Activated CD4-positive, alpha-beta T cell treated with anti-CD3 and anti-CD28 coated beads, Interleukin-2, amount 50 U/mL, for 24 hours (primary cell): ENCODE results near the gene ACO1.

Source experiments
- DNase-seq, 2 donors: peaks; one replicate each; pipeline ENCODE4 v3.0.0-alpha.2; 2020; ENCODE audit warnings: low read depth in 1 of 2, low spot score in 1 of 2

ACO1 gene

DNA sequence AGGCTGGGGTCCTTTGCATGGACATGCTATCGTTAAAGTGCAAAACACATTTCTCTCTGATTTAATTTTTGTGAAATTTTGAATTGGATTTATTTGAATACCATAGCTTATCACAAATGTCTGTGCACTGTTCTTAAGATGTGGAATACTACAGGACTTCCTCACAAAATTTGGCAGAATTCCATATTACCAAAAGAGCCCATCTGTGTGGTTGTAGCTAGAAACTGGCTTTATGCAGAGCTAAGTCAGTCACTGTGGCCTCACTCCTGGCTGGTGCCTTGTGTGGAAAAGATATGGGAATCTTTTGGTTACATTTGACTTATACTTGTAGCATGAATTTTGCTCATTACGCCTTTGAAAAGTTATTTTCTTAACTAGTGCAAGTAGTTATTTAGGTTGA is 35.5 kb downstream of the ACO1 start:
- no peak for DNase-seq

DNA sequence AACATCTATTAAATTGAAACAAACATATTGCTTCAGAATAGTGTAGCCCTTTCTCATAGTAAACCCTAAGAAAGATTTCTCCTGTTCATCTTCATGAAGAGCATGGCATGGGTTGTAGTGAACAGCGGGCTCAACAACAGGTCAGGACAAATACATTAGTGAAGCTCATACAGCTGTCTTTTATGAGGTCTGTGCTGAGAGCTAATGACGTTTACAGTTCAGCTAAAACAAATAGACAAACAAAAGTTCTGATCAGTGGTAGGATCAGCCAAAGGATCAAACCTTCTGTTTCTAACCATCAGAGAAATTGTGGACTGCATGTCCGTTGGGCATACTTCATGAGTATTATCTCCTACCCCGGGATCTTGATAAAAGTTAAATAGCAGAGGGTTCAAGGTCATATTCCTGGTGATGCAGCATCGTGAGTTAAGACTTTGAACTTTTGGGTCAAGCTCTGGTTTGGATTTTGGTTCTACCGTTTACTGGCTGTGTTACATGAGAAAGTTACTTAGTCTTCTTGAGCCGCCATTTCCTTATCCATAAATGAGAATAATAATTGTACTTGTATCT is 37.9 kb downstream of the ACO1 start:
- no peak for DNase-seq

DNA sequence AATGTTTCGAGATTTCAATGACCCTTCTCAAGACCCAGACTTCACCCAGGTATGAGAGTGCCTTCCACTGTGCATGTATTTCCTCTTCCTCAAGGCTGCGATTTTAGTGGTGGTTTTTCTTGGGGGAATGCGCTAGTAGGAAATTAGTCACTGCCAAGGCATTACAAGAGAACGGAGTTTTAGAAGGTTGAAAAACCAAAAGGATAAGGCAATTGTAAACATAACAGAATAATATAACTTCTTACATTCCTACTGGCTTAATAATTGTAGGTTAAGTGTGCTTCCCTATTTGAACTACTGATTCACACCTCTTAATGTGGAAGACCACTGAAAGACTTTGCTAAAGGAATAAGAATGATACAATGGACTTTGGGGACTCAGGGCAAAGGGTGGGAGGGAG is 38.9 kb downstream of the ACO1 start:
- DNase-seq: no peak

DNA sequence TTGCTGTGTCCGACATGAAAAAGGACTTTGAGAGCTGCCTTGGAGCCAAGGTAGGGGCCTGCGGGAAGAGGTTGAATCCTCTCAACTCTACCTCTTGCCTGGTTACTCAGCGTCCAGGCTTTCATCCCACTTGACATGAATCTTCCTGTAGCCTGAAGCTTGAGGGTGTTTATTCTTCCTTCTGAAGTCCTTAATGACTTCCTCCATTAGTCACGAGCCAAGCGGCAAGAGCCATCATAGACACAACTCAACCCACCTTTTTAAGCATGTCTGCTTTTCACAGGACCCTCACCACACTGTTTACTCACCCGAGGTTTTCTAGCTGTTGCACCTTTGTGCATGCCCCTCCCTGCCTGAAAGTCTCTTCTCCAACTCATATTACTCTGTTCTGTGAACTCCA is 40.2 kb downstream of the ACO1 start:
- no peak for DNase-seq

DNA sequence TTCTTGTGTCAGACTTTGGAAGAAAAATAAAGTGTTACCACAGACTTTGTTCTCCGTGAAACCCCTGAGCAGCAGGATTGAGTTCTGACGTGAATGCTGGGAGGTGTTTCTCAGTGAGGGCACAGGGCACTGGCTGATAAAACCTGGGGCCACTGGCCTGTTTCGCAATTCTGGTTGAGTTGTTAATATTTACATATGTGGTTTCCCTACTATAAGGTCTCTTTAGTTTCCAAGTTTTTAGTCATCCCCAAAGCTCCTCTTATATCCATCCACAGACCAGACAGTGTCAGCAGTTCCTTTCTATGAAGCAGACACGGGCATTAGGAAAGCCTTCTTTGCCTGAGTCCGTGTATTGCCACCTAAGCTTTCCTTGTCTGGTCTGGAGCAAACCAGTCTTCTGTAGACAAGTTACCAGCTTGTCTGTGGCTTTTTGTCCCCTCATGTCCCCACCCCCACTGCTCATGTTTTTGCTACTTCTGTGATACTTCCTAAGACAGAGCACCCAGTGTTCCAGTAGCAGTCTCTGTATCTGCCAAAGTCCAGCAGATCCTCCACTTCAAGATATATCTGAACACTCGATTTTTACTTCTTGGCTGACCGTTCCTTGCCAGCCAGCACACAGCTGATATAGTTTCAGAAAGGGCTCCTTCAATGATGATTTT is 42.0 kb downstream of the ACO1 start:
- DNase-seq: no peak

DNA sequence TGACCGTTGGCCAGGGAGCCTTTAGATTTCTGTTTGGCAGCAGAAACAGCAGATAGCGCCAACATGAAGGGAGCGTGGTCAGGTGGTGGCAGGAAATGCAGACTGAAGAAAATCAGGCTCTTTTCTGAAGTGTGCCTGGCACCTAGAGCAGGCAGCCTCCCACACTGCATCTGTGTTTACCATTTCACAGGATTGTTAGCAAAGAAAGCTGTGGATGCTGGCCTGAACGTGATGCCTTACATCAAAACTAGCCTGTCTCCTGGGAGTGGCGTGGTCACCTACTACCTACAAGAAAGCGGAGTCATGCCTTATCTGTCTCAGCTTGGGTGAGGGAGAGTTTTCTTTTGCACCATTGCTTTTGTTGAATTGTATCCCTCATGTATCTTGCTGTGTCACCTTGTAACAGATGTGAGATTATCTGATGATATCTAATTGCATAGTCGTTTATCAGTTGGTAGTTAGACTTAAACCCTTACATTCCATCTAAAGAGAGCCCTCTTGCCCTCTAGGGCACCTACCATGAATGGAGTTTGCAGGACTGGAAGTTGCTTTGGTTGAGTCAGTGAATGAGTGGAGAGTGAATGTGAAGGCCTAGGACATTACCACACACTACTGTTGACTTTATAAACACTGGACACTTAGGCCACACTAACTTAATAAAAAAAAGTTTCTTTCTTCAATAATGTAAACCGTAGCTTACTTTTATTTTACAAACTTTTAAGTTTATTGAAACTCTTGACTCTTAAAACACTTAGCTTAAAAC is 42.8 kb downstream of the ACO1 start:
- DNase-seq: no peak

DNA sequence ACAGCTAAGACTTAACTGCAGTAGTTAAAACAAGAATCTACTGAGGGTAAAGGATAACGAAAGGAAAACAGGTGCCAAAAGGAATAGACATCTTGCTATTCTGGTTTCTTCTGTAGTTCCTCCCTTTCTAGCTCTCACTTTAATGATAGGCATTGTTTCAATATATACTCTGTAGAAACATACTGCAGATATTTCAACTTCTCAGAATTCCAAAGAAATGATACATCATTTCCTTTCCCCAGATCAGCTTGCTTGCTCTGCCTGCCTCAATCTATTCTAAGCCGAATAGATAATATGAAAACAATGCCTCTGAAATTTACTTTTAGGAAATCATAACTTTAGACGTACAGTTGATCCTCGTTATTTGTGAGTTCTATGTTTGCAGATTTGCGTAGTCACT is 46.3 kb downstream of the ACO1 start:
- no peak for DNase-seq

DNA sequence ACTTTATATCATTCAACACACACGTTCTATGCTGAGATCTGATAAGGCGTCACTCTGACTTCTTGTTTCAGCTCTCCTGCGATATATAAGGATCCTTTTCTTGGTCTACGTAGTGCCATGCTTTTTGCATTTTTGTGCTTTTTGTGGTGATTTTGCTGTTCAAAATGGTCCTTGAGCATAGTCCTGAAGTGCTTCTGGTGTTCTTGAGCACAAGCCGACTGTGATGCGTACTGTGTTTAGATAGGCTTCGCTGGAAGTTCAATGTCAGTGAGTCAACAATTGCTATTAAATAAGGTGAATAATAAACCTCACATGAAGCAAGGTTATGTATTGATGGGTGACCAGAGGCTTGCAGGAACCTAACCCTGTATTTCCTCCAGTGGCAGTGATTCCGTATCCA is 46.8 kb downstream of the ACO1 start:
- no peak for DNase-seq

DNA sequence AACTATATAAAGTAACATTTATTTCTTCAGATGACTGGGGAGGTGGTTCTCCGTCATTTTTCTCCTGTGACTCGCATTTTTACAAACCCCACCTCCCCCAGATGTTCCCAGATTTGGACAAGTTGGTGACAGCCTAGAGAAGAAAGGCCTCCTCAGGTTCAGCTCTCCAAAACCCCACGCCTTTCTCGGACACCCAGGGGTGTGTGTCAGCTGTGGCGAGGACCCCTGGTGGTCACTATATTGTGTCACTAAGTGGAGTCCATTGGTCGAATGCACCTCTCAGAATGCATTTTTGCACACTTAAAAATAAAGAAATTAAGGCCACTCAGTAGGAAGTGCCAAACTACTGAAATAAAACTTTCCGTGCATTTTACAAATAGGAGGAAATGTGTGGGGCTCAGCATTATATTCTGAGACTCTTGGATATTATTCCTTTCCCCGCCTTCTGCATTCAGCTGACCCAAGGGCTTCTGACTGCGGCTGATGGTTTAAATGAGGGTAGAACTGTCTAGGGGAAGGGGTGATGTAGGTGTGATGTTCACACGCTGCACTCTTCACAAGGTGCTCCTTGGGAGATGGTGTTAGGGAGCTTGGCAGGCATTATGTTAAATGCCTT is 47.6 kb downstream of the ACO1 start:
- DNase-seq: peak in 1 of 2 donors; percentile 11

DNA sequence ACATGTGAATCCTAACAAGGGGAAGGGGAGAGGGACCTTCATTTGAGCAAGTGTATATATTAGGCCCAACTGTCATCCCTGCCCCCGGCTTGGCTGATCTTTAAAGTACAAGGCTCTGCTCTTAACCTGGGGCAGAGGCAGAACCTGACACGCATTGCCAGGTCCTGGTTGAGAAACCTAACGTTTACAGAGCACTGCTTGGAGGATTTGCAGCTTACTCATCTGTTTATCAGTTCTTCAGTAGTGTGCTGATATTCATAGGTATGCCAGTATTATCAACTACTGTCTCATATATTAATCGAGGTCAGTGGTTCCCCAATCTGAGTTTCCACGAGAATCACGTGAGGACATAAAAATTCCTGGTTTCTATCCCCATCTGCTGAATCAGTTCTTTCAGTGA is 50.4 kb downstream of the ACO1 start:
- no peak for DNase-seq

DNA sequence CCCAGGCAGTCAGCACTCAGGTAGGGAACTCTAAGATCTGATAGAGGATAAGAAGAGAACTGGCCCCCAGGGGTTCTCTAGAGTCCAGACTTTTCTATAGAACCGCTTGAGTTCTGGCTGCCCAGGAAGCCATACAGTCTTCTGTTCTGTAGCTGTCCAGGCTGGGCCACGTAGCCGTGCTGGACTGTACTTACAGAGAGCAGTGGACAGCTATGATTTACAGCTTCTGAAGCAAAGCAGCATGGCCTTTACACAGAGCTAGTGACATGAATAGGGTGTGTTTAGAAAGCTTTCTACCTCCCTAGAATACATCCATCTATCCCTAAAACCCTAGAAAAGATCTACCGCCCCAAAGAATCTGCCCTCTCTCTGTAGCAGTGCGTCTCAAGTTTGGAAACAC is 57.2 kb downstream of the ACO1 start:
- no peak for DNase-seq

DNA sequence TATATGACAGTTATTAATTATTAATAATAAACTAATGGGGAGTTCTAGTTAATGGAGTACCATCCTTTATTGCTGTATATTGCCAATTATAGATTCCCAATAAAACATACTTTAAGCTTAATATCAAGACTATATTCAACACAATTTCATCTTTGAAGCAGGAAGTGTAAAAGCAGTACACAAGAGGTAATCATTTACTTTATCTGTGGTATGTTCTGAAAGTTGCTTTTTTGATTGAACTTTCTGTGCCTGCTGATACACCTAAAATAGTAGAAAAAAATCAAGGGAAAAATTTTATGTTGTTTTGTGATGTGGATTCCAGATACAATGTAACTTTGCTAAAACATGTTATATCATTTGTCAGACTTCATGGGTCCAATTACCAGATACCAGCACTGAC is 58.0 kb downstream of the ACO1 start:
- no peak for DNase-seq

DNA sequence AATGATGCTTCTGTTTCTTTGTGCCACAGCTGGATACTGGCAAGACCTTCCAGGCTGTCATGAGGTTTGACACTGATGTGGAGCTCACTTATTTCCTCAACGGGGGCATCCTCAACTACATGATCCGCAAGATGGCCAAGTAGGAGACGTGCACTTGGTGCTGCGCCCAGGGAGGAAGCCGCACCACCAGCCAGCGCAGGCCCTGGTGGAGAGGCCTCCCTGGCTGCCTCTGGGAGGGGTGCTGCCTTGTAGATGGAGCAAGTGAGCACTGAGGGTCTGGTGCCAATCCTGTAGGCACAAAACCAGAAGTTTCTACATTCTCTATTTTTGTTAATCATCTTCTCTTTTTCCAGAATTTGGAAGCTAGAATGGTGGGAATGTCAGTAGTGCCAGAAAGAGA is 65.5 kb downstream of the ACO1 start:
- no peak for DNase-seq

DNA sequence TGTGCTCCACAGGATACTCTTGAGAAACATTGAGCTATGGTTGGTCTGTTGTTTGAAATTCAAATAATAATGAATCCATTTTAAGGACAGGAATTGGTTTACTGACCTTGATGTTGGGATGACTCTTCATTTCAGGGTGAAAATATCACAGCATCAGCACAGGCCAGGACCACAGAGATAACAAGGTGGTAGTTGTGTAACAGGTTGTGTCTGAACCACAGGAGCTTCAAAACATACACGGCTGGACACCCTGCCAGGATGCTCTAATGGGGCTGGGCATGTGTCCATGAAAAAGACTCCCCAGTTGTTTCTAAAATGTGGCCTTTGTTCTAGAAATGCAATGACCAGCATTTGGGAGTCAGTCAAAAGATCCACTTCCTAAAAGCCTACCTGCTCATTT is 69.8 kb downstream of the ACO1 start:
- no peak for DNase-seq

DNA sequence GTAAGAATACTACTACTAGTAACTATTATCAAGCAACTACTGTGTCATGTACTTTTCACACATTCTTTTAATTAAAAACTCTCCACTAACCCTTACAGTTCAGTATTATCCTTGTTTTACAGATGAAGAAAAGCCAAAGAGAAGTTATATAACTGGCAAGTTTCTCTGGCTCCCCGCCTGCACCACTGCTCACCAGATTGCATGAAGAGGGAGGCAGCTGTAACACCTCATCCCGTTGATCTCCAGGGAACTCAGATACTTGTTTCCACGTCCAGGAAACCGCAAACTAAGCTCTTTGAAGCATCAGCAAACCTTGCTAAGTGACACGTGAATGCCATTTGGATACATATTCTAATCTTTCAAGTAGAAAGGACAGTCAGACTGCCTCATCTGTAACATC is 71.3 kb downstream of the ACO1 start:
- no peak for DNase-seq

DNA sequence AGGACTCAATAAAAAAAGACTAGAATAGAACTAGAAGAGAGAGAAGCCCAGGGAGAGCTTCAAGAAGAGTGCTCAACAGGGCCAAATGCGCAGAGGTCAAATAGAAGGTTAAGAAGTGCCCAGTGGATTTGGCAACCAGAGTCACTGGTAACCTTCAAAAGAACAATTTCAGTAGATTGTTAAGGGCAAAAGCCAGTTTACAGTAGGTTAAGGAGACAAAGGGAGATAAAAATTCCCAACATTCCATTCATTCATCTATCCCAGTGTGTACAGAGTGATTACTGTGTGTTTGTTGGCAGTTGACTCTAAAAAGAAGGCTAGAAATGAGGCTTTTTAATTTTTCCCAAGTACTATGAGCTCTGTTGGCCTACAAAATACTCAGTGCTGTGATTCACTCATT is 72.1 kb downstream of the ACO1 start:
- DNase-seq: no peak

DNA sequence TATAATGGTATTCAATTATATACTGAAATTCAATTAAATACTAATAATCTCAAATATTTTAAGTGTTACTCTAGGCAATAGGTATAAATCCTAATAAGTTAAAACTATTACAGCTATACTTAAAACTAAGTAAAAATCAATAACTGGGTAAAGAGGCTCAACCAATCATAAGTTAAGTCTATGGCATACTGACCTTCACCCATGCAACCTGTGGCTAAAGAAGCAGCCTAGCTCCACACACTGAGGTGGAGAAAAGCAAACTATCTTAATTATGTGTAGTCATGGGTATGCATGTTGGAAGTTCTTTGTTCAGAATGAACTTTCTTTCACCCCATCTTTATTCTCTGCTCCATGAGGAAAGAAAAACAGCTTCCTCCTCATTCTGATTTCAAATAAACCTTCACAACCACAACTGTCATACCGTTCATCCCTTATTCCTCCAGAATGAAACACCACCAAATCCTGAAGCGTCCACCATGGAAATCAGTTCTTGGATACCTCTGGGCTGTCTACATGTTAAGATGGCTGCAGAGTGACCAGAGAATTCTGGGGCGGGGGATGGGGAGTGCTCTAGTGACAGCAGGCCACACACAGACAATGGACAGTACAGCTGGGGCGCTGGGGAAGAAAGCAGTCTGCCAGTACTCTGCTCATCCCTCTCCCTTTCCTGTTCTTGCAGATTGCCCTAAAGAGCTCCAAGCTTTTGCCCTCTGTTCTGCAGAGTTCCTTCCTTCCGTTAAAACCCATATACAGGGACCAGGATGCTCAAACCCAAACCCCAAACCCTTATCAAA is 79.3 kb downstream of the ACO1 start:
- DNase-seq: no peak

DNA sequence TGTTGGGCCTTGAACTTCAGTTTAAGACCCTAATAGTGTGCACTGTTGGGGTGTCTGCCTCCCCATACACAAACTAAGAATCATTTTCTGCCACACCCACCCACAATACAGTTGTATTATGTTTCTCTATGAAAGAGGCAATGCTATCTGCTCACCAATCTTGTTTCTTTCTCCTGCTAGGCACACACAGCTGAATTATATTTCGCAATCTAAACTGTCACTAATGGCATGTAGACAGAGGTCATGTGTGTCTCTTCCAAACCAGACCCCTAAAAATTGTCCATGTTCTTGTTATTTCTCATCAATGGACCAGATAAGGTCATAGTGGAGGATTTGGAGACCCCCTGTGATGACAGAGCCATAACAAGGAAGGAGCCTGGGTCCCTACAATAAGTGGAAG is 84.3 kb downstream of the ACO1 start:
- DNase-seq: no peak

DNA sequence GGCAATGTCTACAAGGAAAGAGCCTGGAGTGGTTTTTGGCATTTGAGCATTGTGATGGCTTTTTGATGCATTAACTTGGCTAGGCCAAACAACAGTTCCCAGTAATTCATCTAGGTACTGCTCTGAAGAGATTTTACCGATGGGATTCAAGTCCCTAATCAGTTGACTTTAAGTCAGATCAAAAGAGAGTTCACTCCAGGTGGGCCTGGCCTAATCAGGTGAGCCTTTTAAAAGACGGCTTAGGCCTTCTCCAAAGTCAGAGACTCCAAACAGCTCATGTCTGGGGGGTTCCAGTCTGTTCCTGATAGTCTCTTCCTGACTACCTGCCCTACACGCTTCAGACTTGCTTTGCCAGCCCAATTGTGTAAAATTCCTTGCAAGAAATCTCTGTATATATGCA is 87.9 kb downstream of the ACO1 start:
- DNase-seq: no peak

DNA sequence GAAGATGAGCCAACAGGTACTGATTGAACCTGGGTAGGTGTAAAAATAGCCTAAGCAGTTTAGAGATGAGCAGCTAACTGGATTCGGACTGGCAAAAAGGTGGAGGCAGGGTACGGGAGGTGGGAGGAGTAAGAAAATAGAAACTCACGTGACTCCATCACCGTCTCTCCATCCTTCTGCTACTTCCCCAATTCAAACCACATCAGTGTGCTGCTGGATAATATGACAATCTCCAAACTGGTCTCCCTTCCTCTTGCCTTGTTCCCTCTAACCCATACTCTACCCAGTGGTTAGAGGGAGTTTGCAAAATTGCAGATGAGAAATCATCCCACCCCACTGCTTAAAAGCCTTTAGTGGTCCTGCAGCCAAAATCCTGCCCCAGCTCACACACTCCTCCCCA is 98.9 kb downstream of the ACO1 start:
- DNase-seq: no peak

DNA sequence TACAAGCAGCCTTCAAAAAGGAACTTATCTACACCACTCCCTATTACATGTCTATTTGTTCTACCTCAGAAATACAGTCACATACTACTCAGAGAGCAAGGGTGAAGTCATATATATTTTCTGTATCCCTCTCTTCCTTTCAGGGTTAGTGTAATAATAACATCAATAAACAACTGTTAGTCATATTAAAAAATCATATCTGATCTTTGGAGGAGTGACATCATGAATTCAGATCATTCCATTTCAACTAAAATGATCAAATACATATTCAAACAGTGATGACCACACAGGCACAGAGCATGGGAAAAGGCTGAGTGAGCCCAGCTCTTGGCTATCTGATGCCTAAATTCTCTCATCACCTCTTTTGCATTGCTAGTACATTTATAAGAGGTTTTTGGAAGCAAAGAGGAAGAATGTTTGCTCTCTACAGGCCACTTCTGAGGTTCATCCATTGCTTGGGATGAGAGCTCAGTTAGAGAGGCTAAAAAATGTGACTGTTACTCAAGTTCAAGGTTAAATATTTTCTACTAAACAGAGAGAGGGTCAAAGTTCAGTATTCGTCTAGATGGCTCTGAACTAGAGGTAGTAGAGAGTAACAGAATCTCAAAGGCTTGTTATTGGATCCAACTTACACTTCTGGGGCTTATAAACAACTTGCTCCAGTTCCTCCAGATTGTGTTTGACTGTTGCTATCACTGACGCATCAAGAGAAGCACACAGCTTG is 102.6 kb downstream of the ACO1 start:
- DNase-seq: no peak
